GM13976 (cell line): ENCODE measurements around the gene MICAL3.

Experiments
- DNase-seq: peaks from one replicate; pipeline ENCODE4 v3.0.0; 2012; ENCODE audit warnings: low spot score
- CTCF ChIP-seq: IDR thresholded peaks from 2 replicates; pipeline ENCODE4 v1.5.1; 2012; ENCODE audit warnings: borderline replicate concordance, mild to moderate bottlenecking; ENCODE audit not compliant: insufficient read depth; ENCODE audit errors: extremely low read depth, missing control alignments, control extremely low read depth
- in situ Hi-C: fragments of 300-500 bp; cut with MboI; formaldehyde crosslinking; loops from one replicate; pipeline ENCODE4 v1.12.0; 2022; ENCODE audit warnings: low sequenced_read_pairs, mixed read lengths, inconsistent platforms; ENCODE audit not compliant: unreplicated experiment

MICAL3 gene

GRCh38 chr22:17743661-17744411 lies 280.5 kb downstream of the MICAL3 start:
- no peak for DNase-seq
- TF ChIP-seq CTCF = no peak
- in situ Hi-C loops = no loop called here

GRCh38 chr22:17742527-17742902 lies 281.8 kb downstream of the MICAL3 start:
- peak; percentile 94 for DNase-seq
- TF ChIP-seq CTCF = peak; percentile 85
- in situ Hi-C loops = no loop called here

GRCh38 chr22:17741866-17742526 lies 282.4 kb downstream of the MICAL3 start:
- no peak for TF ChIP-seq CTCF
- DNase-seq = no peak
- in situ Hi-C loops = no loop called here

GRCh38 chr22:17739196-17739975 lies 285.0 kb downstream of the MICAL3 start:
- no peak for DNase-seq
- in situ Hi-C loops = no loop called here
- no peak for TF ChIP-seq CTCF

GRCh38 chr22:17738386-17739128 lies 285.8 kb downstream of the MICAL3 start:
- in situ Hi-C loops = no loop called here
- DNase-seq = no peak
- TF ChIP-seq CTCF = no peak
